Activated CD4-positive, CD25-positive, alpha-beta regulatory T cell treated with anti-CD3 and anti-CD28 coated beads, Interleukin-2, amount 50 U/mL, for 16 hours (primary cell): ENCODE data around the gene PAOX.
A peak's percentile ranks its signal among the peaks of the same experiment; 100 is the strongest.

Experiments
- DNase-seq: peaks from one replicate; pipeline ENCODE4 v3.0.0-alpha.2; 2020; ENCODE audit warnings: low read depth, low spot score

The PAOX gene

GRCh38 chr10:133379152-133379800 lies at the start of gene PAOX:
Gene PAOX, plus strand, starts transcription at chr10:133379262. Its CDS starts 55 bp downstream, at chr10:133379317.
- no peak for DNase-seq

DNA sequence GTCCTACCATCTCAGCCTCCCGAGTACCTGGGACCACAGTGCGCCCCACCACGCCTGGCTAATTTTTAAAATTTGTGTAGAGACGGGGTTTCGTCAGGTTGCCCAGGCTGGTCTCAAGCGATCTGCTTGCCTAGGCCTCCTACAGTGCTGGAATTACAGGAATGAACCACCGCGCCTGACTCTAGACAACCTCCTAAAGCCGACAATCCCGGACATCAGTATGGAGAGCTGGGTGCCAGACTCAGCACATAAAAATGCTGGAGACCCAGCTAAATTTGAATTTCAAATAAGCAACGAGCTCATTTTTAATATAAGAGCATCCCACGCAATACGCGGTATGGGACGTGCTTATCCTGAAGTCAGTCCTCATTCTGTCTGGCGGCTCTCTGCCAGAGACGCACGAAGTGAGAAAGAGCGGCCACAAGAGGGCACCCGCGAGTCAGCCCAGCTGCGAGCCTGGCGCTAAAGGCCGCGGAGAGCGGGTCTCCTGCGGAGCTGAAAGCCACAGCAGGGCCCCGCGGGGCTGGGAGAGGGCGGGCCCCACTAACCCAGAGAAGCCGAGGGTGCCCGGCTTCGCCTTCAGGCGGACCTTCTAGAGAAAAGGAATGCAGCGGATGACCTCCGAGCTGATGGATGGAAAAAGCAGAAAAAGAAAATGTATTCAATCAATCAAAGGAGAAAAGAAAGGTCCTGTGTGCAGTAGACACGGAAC lies 49.4 kb upstream of the PAOX start:
- DNase-seq: peak; percentile 69

- no peak for DNase-seq
Measured at GRCh38 chr10:133332936-133333699, 45.9 kb upstream of the PAOX start.

GRCh38 chr10:133334503-133335245 lies 44.4 kb upstream of the PAOX start:
- DNase-seq: no peak

DNA sequence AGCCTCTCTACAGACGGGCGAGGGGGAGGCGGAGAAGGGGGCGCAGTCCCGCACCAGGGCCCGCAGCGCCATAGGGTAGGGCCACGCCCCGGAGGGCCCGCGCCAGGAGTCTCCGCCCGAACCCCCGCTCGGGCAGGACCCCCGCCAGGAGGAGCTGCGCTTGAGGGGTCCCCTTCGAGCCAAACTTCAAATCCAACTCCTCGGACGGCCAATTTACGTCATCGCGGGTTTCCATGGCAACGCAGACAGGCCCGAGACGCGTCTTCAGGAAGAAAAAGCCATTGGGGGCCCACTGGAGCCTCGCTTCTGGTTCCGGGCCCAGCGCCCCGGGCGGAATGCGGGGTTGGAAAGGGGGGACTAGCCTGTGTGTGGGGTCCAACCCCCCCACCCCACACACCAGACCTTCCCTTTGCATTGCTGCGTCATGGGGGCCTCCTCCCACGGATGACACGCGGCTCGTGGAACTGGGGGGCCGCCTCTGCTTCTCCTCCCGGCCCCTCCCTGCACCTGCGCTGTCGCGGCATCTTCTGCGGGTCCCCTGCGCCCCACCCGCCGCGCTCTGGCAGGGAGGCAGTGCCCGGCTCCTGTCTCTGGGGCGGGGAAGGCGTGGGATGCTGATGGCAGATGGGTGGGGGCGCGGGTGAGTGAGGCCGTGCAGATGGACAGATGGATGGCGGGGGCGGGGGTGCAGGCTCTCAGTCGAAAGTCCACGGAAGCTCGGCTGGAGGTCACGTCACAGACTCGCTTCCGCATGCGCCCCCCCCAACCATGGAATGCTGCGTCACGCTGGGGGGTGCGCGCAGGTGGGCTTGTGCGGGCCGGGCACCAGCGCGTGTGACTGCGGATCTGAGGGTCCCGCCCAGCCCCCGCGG lies 43.6 kb upstream of the PAOX start:
- DNase-seq: peak; percentile 55

DNA sequence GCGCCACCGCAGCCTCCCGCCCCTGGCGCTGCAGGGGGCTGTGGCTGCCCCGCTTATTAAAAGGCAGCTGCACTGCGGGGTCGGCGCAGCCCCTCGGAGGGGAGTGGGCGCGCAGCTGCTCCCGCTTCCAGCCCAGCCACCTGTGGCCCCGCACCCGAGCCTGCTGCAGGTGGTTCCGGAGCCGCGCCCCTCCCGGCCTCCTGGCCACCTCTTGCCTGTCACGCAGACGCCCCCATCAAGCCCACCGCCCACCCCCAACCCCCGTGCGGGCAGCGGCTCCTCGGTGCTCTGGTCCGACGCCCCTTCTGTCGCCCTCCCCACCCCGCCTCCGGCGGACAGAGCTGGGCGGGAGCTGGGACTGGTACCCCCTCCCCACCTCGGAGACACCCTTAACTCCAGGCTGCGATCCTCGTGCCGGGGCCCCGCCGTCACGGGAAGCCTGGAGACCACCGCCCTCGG lies 42.9 kb upstream of the PAOX start:
- DNase-seq: no peak

GRCh38 chr10:133336577-133337369 lies 42.3 kb upstream of the PAOX start, which contains the start of gene CALY:
Gene CALY, minus strand, starts transcription at chr10:133336896. Its CDS starts 7,907 bp downstream, at chr10:133328989.
- DNase-seq: peak; percentile 58

DNA sequence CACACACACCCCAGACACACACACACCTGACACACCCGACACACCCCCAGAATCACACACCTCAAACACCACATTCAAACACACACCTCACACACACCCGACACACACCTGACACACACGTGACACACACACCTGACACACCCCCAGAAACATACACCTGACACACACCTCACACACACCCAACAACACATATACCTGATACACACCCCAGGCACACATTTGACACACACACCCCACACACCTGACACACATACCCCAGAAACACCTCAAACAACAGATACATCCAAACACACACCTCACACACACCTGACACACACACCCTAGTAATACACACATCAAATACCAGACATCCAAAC lies 41.7 kb upstream of the PAOX start:
- DNase-seq: no peak

DNA sequence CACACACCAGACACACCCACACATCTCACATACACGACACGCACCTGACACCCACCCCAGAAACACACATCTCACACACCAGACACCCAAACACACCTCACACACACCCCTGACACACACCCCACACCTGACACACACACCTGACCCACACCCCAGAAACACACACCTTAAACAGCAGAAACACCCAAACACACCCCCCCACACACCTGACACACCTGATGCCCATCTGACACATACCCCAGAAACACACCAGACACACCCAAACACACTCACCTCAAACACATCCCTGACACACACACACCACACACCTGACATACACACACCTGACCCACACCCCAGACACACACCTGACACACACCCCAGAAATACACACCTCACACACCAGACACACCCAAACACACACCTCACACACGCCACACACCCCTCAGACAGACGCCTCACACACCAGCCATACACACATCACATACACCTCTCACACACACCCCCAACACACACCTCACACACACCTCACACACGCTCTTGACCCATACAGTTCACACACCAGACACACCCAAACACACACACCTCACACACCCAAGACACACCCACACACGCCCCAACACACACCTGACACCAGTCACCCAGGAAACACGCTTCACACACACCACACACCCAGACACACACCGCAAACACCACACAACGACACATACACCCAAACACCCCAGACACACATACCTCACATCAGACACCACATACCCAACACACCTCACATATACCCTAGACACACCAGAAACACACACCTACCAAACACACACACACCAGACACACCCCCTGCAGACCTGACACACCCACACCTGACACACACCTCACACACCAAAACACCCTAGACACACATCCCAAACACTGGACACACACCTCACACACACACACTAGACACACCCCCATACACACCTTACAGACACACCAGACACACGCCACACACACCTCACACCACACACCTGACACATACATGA lies 40.7 kb upstream of the PAOX start:
- no peak for DNase-seq

GRCh38 chr10:133339708-133340380 lies 39.2 kb upstream of the PAOX start:
- DNase-seq: no peak

- DNase-seq: no peak
Measured at GRCh38 chr10:133341983-133342382, 37.1 kb upstream of the PAOX start.

GRCh38 chr10:133342942-133343341 lies 36.1 kb upstream of the PAOX start:
- DNase-seq: no peak

- DNase-seq: no peak
Measured at GRCh38 chr10:133343558-133343957, 35.5 kb upstream of the PAOX start.

- DNase-seq: no peak
Measured at GRCh38 chr10:133344236-133344635, 34.8 kb upstream of the PAOX start.

GRCh38 chr10:133346413-133346812 lies 32.6 kb upstream of the PAOX start:
- no peak for DNase-seq

DNA sequence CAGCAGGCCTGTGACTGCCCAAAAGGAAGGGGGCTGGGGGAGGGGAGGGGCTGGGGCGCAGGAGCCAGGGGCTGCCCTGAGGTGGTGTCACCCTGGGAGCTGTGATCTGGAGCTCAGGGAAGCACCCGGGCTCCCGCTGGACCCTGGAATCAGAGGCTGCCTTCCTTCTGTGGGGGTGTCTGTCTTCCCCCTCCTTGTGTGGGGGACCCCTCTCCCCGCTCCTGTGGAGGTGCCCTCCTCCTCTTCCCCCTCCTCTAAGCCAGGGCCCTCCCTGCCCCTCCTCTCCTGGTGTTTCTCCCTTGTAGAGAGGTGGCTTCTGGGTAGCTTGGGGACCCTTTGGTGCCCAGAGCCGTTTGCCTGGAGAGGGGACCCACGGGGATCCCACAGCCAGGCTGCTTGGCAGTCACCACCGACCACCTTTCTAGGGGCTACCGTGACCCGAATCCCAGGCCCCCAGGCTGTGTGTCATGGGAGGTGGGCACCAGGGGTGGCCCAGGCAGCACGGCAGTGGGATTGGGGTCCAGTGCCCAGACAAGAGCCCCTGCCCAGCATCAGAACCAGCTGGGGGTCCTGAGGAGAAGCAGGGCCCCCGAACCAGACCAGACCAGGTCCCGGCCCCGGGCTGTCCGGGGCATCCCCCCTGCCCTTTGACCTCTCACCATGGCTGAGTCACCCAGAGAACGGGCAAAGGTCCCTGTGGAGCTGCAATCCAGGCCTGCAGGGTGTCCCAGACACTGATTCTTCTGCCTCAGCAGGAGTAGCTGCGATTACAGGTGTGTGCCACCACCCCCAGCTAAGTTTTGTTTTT lies 31.1 kb upstream of the PAOX start:
- no peak for DNase-seq

- no peak for DNase-seq
Measured at GRCh38 chr10:133349160-133349568, 29.9 kb upstream of the PAOX start.
